GM18499 (cell line): ENCODE results near the gene ACAP1.
"Not testable (repeated sequence)": the region's sequence is repeated elsewhere in the genome, so short reads cannot be mapped to it uniquely, and the experiment has no call there.

Experiments used
- ATAC-seq: cut with Tn5 transposase; IDR thresholded peaks from one replicate; pipeline ENCODE4 v1.9.1; 2021; ENCODE audit warnings: moderate number of reproducible peaks; ENCODE audit not compliant: insufficient read depth, unreplicated experiment

ACAP1 gene

GRCh38 chr17:7351665-7352502 is 15.6 kb downstream of the ACAP1 start, which contains the start of gene KCTD11:
TSS of gene KCTD11 (plus strand) at chr17:7352162.
- ATAC-seq = no peak

GRCh38 chr17:7352503-7352889 is 16.2 kb downstream of the ACAP1 start:
- ATAC-seq = no peak

GRCh38 chr17:7352910-7353635 is 16.7 kb downstream of the ACAP1 start:
- ATAC-seq = no peak

- ATAC-seq = no peak
These were observed 18.0 kb downstream of the ACAP1 start for GRCh38 chr17:7354262-7354843.

- ATAC-seq = no peak
These were observed 18.7 kb downstream of the ACAP1 start, which contains the start of gene TMEM95 for GRCh38 chr17:7355053-7355452. TSS of gene TMEM95 (plus strand) at chr17:7355156. CDS start at chr17:7355205, 49 bp downstream.

- no peak for ATAC-seq
These were observed 19.2 kb downstream of the ACAP1 start for GRCh38 chr17:7355573-7355972.

- ATAC-seq = no peak
These were observed 19.8 kb downstream of the ACAP1 start for GRCh38 chr17:7356072-7356549.

GRCh38 chr17:7356756-7357155 is 20.4 kb downstream of the ACAP1 start:
- ATAC-seq = no peak

GRCh38 chr17:7357381-7357780 is 21.1 kb downstream of the ACAP1 start:
- no peak for ATAC-seq

- ATAC-seq = no peak
These were observed 25.6 kb downstream of the ACAP1 start for GRCh38 chr17:7361906-7362305.

GRCh38 chr17:7363311-7363710 is 27.0 kb downstream of the ACAP1 start:
- ATAC-seq = no peak

GRCh38 chr17:7365963-7366362 is 29.6 kb downstream of the ACAP1 start:
- not testable (repeated sequence) for ATAC-seq

- ATAC-seq = no peak
These were observed 30.8 kb downstream of the ACAP1 start for GRCh38 chr17:7367083-7367482.

GRCh38 chr17:7367918-7368598 is 31.7 kb downstream of the ACAP1 start:
- no peak for ATAC-seq

GRCh38 chr17:7368599-7368994 is 32.3 kb downstream of the ACAP1 start:
- ATAC-seq = not testable (repeated sequence)

- no peak for ATAC-seq
These were observed 33.5 kb downstream of the ACAP1 start for GRCh38 chr17:7369825-7370224.

- no peak for ATAC-seq
These were observed 34.5 kb downstream of the ACAP1 start for GRCh38 chr17:7370853-7371252.

GRCh38 chr17:7374353-7374752 is 38.0 kb downstream of the ACAP1 start:
- ATAC-seq = no peak

GRCh38 chr17:7379134-7379533 is 42.8 kb downstream of the ACAP1 start:
- no peak for ATAC-seq

- no peak for ATAC-seq
These were observed 44.0 kb downstream of the ACAP1 start for GRCh38 chr17:7380321-7380720.
